GM21737 (cell line): ENCODE measurements around the gene EXD3.
"Not testable (repeated sequence)": the region's sequence is repeated elsewhere in the genome, so short reads cannot be mapped to it uniquely, and the experiment has no call there.

ENCODE experiments used
- ATAC-seq: cut with Tn5 transposase; IDR thresholded peaks from one replicate; pipeline ENCODE4 v1.9.1; 2021; ENCODE audit warnings: mild to moderate bottlenecking, moderate library complexity; ENCODE audit not compliant: unreplicated experiment

The EXD3 gene

DNA sequence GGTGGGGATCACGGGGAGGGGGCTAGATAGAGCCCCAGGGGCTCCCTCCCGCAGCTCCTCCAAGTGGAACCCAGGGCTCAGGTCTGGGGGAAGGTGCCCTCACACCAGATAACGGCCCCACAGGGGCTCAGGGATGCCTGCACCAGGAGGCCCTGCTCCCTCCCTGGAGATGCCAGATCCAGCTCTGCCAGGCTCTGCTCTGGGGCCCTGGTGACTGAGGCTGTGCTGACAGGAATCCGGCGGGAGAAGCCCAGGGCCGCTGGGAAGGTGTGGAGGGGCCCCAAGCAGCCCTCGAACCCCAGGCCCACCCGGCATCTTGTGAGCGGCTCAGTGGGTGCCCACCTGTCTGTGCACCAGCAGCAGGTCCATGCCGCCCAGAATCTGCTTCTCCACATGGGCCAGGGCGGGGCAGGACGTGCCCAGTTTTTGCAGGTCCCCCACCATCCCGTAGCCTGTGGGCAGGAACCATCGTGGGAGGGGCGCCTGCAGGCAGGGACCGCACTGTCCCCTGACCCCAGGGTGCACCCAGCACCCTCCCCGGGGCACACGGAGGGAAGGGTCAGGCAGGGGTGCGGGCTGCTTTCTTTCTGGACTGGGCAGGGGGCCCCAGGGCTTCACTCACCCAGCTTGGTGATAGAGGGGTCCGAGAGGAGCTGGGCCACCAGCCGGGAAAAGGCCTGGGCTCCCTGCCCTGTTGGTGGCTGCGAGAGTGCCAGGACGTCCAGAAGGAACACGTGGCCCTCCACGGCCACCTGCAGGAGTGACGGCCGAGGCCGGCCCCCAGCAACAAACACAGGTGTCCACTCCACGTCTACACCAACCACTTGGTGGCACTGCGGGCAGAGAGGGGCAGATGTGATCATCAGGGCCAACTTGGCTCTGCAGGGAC is 72.0 kb downstream of the EXD3 start:
- no peak for ATAC-seq

DNA sequence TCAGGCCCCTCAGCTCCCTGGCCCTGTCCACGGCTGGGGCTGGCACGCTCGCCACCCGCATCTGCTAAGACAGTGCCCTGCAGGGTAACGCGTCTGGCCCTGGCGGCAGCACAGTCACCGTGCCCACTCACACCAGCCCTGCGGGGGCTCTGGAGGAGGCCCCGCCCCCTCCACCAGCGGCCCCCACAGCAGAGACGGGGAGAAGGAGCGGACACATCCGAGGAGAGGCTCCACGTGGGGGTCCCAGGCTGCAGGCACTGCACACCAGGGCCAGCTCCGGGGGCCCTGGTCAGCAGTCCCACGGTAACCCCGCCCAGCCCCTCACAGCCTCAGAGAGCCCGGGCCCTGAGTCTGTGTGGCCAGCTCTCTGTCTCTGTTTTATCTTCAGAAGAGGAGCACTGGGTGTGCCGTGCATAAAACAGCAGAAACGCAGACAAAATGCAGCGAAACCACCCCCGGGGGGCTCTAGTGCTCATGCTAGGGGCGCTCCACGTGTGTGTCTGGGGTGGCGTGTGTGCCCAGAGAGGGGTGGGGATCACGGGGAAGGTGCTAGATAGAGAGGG is 73.4 kb downstream of the EXD3 start:
- ATAC-seq: no peak

DNA sequence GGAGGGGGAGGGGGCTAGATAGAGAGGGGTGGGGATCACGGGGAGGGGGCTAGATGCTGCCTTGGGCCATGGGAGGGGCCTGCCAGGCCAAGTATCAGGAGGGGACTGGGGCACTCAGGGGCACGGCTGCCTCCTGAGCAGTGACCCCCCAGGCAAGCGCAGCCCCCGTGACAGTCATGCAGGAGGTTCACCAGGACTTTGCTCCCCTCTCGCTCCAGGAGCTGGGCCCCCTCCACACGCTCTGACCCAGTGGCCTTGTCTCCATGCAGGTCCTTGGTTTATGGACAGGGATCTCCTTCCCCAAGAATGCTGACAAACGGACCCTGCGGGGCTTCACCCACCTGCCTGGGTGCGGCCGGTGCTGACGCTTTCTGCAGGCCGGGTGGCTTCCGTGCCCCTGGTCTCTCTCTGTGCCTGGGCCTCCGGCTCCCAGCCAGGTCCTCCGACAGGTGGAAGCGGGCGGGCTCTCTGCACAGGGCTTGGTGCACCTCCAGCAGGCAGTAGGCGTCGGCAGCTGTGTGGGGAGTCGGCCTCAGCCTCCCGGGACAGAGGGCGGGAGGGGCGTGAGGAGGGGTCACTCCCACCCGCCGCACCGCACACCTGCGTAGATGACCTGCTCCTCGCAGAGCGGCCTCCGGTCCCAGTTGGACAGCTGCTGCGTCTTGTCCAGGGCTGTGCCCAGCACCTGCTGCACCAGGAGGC is 74.0 kb downstream of the EXD3 start:
- ATAC-seq: no peak

DNA sequence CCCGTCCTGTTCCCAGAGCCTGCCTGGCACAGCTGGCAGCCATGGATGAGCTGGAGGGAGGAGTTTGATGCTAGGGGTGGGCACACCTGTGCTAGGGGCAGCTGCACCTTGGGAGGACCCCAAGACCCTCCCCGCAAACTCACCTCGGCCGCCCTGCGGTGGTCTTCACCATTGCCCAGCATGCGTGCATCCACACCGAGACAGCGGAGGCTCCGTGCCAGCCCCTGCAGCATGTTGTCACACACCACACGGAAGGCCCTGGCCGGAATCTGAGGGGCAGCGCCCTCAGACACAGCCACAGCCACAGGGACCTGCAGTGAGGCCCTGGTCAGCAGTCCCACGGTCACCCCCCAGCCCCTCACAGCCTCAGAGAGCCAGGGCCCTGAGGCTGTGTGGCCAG is 75.0 kb downstream of the EXD3 start:
- no peak for ATAC-seq

DNA sequence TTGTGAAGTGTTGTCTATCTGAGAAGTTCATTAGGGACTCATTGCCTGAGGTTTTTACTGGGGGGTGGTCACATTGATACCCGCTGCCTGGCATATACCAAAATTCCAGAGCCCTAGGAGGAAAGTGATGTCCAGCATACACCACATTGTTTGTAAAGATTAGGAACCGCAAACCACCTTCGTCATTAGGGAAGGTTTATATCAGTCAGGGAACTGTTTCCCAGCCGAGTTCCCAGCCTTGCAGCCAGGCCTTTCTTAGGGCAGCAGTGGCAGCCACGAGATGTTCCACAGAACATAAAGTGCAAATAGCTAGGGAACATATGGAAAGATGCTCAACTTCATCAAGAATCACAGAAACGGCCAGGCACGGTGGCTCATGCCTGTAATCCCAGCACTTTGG is 80.5 kb downstream of the EXD3 start:
- ATAC-seq: no peak

DNA sequence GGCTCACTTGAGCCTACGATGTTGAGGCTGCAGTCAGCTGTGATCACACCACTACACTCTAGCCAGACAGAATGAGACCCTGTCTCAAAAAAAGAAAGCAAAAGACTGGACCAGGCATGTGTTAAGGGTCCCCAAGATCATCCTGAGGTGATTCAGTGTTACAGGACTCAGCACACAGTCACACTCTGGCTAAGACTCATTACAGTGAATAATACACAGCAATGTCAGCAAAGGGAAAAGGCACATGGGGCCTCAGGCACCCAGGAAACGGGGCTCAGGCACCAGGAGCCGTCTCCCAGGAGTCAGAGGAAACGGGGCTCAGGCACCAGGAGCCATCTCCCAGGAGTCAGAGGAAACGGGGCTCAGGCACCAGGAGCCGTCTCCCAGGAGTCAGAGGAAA is 81.7 kb downstream of the EXD3 start:
- no peak for ATAC-seq

DNA sequence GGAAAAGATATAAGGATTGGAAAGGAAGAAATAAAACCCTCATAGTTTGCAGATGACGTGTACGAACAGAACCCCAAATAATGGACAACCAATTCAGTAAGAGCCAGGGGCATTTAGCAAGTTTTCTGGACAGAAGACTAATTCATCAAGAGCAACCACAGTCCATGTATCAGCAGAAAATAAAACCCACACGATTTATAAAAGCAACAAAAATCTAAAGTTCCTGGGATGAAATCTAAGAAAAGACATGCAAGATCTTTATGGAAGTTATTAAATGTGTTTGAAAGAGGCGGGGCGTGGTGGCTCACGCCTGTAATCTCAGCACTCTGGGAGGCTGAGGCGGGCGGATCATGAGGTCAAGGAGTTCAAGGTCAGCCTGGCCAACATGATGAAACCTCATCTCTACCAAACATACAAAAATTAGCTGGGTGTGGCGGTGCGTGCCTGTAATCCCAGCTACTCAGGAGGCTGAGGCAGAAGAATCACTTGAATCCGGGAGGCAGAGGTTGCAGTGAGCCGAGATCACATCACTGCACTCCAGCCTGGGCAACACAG is 83.0 kb downstream of the EXD3 start:
- not testable (repeated sequence) for ATAC-seq

DNA sequence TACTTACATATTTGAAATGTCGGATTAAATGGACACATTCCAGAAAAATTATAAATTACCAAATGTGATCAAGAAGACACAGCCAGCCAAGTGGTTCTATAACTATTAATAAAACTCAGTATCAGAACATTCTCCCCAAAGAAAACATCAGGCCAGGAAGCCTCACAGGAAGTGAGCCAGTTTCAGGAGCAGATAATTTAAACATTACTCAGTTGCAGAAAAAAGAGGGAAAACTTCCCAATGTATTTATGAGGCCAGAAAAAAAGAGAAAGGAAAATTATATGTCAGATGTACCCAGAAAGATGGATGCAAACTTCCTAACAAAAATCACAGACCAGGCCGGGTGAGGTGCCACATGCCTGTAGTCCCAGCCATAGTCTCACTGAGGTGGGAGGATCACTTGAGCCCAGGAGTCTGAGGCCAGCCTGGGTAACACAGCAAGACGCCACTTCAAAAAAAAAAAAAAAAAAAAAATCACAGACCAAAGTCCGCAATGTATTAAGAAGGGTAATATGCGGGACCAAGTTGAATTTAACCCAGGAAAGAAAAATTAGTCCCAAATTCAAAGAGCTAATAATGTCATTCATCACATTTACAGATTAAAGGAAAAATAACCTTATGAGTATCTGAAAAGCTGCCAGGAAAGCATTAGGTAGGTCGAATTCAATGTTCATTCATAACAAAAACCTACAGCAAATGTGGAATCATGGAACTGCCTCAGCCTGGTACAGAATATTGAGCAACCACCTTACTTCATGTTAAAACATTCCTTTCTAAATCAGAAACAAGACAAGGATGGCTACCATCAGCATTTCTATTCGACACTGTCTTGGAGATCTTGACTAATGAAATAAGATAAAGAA is 83.7 kb downstream of the EXD3 start:
- ATAC-seq: no peak

DNA sequence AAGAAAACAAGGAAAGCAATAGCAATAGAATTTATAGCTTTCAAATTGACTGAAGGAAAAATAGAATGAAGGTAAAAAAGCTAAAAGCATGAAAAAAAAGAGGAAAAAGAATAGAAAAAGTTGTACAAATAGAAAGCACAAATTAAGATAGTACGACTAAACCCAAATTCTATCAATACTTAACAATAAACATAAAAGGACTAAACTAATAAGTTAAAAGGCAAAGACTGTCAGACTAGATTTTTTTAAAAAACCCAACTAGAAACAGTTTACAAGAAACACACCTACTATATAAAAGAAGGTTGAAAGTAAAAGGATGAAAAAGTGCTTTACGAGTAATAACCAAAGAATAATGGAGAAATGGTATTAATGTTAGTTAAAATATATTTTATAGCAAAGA is 86.2 kb downstream of the EXD3 start:
- ATAC-seq: no peak

DNA sequence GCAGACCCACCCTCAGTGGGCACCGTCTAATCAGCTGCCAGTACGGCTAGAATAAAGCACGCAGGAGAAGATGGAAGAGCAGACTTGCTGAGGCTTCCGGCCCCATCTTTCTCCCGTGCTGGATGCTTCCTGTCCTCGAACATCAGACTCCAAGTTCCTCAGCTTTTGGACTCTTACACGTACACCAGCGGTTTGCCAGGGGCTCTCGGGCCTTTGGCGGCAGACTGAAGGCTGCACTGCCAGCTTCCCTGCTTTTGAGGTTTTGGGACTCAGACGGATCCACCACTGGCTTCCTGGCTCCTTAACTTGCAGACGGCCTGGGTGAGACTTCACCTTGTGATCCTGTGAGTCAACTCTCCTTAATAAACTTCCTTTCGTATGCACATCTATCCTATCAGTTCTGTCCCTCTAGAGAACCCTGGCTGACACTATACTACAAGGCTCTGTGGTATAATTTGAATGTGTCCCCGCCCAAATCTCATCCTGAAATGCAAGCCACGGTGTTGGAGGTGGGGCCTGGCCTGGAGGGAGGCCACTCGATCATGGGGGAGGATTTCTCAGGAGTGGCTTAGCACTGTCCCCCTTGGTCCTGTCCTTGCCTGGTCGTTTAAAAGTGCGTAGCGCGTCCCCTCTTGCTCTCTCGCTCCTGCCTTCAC is 89.8 kb downstream of the EXD3 start:
- no peak for ATAC-seq

DNA sequence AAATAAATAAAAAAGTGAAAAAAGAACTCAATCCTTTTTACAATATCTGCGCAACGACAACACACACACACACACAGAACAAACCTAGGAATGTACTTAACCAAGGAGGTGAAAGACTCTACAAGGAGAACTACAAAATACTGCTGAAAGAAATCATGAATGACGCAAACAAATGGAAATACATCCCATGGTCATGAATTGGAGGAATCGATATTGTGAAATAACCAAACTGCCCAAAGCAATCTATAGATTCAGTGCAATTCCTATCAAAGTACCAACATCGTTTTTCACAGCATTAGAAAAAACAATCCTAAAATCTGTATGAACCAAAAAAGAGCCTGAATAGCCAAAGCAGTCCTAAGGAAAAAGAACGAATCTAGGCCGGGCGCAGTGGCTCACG is 91.0 kb downstream of the EXD3 start:
- ATAC-seq: no peak

DNA sequence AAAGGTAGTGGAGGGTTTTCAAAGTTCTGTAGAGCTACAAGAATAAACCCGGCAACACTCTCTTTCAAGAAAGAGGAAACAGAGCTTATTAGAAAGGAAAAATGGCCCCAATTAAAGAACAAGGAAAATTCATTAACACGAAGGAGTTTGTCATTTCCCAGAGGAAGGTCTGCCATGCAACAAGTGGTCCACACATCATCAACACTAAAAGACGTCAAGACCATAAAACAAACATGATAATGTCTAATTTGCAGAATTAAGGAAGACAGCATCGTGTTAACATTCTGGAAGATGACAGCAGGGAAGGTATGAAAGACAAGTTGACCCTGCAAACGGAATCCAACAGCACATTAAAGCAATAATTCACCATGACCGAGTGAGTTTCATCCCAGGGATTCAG is 92.3 kb downstream of the EXD3 start:
- no peak for ATAC-seq

DNA sequence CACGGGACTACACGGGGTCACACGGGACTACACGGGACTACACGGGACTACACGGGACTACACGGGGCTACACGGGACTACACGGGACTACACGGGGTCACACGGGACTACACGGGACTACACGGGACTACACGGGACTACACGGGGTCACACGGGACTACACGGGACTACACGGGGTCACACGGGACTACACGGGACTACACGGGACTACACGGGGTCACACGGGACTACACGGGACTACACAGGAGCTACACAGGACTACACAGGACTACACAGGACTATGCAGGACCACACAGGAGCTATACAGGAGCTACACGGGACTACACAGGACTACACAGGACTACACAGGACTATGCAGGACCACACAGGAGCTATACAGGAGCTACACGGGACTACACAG is 93.4 kb downstream of the EXD3 start:
- not testable (repeated sequence) for ATAC-seq

DNA sequence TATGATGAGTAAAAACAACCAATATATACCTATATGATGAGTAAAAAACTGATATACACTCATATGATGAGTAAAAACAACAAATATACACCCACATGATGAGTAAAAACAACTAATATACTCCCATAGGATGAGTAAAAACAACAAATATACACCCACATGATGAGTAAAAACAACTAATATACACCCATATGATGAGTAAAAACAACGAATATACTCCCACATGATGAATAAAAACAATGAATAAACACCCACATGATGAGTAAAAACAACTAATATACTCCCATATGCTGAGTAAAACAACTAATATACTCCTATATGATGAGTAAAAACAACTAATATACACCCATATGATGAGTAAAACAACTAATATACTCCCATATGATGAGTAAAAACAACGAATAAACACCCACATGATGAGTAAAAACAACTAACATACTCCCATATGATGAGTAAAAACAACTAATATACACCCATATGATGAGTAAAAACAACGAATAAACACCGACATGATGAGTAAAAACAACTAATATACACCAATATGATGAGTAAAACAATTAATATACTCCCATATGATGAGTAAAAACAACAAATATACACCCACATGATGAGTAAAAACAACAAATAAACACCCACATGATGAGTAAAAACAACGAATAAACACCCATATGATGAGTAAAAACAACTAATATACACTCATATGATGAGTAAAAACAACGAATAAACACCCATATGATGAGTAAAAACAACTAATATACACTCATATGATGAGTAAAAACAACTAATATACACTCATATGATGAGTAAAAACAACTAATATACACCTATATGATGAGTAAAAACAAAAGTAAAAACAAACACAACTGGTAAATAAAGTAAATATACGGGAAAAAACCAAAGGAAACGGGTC is 95.1 kb downstream of the EXD3 start:
- ATAC-seq: not testable (repeated sequence)

DNA sequence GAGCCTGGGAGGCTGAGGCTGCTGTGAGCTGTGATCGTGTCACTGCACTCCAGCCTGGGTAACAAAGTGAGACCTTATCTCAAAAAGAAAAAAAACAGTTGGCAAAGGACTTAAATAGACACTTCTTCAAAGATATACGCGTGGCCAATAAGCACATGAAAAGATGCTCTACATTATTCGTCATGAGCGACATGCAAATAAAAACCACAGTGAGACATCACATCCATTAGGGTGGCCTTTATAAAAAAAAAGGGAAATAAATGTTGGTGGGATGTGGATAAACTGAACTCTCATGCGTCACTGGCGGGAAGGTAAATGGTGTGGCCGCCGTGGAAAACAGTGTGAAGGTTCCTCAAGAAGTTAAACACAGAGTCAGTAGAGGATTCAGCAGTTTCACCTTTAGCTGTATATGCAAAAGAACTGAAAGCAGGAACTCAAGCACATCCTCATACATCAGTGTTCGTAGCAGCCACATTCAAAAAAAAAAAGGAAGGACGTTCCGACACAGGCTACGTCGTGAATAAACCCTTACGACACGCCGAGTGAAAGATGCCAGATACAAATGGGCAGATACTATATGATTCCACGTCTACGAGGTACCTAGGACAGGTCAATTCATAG is 96.4 kb downstream of the EXD3 start:
- peak; percentile 77 for ATAC-seq

DNA sequence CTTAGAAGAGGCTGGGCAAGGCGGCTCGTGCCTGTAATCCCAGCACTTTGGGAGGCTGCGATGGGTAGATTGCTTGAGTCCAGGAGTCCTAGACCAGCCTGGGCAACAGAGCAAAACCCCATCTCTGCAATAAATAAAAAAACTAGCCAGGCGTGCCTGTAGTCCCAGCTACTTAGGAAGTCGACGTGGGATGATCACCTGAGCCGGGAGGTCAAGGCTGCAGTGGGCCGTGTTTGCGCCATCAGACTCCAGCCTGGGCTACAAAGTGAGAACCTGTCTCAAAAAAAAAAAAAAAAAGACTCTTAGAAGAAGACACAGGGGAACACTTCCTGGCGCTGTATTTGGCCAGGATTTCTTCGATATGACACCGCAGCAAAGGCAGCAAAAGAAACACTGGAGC is 97.2 kb downstream of the EXD3 start:
- ATAC-seq: no peak

DNA sequence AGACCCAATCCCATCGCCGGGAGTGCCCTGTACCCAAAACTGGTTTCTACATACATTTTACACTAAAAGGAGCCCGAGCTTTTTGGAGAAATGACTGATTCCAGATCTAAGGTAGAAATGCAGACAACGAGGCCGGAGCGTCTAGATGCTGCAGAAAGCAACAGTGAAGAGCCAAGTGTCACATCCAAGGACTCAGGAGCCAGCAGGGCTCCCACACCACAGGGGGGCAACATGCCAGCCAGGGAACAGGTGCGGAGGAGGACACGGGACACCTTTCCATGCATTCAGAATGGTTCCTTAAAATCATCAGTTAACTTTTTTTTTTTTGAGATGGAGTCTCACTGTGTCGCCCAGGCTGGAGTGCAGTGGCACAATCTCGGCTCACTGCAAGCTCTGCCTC is 97.8 kb downstream of the EXD3 start:
- ATAC-seq: no peak

DNA sequence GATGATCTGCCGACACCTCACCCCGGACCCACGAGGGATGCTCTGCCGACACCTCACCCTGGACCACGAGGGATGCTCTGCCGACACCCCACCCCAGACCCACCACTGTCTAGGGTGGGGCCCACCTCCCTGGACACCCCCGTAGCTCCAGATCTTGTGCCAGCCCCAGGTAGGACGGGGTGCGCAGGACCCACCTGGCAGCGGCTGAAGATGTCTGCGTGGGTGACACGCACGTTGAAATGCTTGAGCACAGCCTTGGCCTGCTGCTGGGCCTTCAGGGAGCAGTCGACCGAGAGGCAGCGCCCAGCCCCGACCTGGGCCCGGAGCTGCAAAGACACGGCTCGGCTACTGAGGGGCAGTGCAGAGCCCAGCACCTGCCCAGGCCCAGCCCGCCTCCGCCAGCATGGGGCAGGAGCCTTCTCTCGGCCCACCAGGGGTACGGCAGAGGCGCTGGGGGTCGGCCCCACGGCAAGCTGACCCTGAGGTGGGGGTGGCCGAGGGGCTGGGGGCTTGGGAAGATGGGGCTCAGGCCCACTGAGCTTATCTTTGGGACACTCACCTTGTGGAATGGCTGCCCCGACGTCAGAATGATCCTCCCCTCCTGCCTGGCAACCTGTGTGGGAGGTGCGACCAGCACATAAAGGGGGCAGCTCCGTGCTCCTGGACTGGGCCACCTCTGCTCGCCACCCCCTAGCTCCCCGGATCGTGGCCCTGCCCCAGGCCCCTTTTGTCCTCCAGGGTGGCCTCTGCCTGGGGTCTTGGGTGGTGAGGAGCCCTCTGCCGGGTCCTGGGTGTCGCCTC is 99.2 kb downstream of the EXD3 start:
- no peak for ATAC-seq
